ENCODE data around the gene PIP5K1C. TPM values are rescaled to one million over a fixed set of nuclear protein-coding genes. Genes with fewer than 3 reads are reported as not detected.

PIP5K1C gene
- total RNA-seq, 4 donors from 2014 or later: 16.1 to 21.1 (median 17.4) TPM

GRCh38 chr19:3738477-3739220 lies 38.4 kb upstream of the PIP5K1C start:
- no peak for TF ChIP-seq CTCF (IDR thresholded peaks at IDR 0.05)
- no peak for DNase-seq (ENCODE audit: low spot score)
- ATAC-seq (ENCODE audit: low FRiP score): no peak

DNA sequence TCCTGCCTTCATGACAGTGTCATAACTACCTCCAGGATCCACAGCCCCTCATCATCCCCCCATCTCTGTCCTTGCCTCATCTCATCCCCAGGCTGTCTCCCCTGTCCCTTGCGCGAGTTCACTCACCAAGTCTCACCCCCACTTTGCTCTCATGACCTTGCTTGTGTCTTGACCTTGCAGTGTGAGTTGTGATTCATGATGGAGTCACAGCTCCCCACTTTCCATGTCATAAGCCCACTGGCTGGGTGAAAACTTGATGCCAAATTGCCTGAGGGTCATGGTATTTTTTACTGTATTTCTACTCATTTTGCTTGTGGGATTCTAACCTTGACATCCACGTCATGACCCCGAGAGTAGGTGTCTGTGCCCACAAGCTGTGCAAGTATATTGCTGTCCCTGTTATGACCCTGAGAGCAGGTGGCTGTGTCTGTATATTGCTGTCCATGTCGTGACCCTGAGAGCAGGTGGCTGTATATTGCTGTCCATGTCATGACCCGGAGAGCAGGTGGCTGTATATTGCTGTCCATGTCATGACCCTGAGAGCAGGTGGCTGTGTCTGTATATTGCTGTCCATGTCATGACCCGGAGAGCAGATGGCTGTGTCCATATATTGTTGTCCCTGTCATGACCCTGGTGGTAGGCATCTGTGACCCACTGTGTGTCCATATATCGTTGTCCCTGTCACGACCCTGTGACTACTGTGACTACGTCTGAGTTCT lies 37.4 kb upstream of the PIP5K1C start:
- ATAC-seq (ENCODE audit: low FRiP score): no peak
- TF ChIP-seq CTCF (IDR thresholded peaks at IDR 0.05): no peak
- no peak for DNase-seq (ENCODE audit: low spot score)

GRCh38 chr19:3736106-3736724 lies 35.9 kb upstream of the PIP5K1C start:
- DNase-seq (ENCODE audit: low spot score) (no peak), ATAC-seq (ENCODE audit: low FRiP score) (no peak)
- no peak for TF ChIP-seq CTCF (IDR thresholded peaks at IDR 0.05)

DNA sequence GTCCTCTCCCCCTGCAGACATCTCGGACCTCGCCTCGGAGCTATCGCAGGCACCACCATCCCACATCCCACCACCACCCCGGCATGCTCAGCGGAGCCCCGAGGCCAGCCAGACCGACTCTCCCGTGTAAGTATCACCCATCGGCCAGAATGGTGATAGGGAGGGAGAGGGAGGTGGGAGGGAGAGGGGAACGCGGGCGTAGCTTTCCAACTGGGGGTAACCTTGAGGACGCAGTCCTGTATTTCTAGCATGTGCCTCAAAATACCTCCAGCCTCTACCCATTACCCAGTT lies 34.0 kb upstream of the PIP5K1C start:
- TF ChIP-seq CTCF (IDR thresholded peaks at IDR 0.05): no peak
- no peak for DNase-seq (ENCODE audit: low spot score)
- no peak for ATAC-seq (ENCODE audit: low FRiP score)

- DNase-seq (ENCODE audit: low spot score) (no peak), ATAC-seq (ENCODE audit: low FRiP score) (no peak)
- no peak for TF ChIP-seq CTCF (IDR thresholded peaks at IDR 0.05)
Measured at GRCh38 chr19:3733549-3734309, 33.5 kb upstream of the PIP5K1C start.

DNA sequence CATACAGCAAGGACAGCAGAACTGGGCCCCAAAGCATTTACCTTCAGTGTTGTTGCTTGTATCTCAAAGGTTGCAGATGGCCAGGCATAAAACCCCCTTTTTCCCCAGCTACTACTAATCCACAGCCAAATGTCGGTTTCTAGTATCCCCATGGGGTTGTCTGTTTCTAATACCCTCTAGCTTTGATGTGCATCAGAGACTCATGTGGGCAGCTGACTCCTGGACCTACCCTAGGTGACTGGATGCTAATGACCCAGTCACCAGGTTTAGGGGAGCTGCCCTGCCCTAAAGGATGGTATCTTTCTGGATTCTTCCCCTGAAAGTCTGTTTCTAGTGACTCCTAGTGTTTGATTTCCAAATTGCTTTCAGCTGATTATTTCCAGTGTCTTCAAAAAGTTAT lies 31.8 kb upstream of the PIP5K1C start:
- no peak for DNase-seq (ENCODE audit: low spot score)
- no peak for ATAC-seq (ENCODE audit: low FRiP score)
- no peak for TF ChIP-seq CTCF (IDR thresholded peaks at IDR 0.05)
